GM19099 (cell line): ENCODE results near the gene BIRC3.

Source experiments
- POLR2A ChIP-seq: IDR thresholded peaks from 3 replicates; pipeline ENCODE4 v1.6.1; 2011; ENCODE audit warnings: low read depth; ENCODE audit not compliant: insufficient read length; ENCODE audit errors: extremely low read depth

BIRC3 gene

DNA sequence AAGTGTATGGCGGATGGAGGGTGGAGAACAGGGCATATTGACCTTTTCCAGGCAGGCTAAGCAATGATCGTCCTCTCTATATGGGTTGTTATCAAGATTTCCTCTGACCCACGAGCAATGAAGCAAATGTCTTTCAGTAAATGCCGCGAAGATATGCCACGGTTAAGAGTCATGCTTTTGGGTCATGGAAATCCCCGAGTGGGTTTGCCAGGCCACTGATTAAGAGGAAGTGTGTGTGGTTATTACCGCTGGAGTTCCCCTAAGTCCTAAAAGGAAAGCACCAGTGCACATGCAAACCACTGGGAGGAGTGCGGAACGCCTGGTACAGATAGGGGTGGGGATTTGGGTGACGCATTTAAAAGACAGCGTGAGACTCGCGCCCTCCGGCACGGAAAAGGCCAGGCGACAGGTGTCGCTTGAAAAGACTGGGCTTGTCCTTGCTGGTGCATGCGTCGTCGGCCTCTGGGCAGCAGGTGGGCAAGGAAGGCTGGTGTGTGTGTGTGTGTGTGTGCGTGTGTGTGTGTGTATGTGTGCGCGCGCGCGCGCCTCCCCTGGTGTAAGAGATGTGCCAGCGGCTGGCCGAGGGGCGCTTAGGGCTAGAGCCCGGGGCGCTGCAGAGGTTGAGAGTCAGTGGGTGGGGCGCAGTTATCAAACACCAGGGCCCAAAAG is at the start of gene BIRC3:
Gene BIRC3 (plus strand): TSS at position 386 of the 669 bp plus-strand sequence. CDS start 7,026 bp downstream, outside the sequence.
- peak; percentile 98 for TF ChIP-seq POLR2A

DNA sequence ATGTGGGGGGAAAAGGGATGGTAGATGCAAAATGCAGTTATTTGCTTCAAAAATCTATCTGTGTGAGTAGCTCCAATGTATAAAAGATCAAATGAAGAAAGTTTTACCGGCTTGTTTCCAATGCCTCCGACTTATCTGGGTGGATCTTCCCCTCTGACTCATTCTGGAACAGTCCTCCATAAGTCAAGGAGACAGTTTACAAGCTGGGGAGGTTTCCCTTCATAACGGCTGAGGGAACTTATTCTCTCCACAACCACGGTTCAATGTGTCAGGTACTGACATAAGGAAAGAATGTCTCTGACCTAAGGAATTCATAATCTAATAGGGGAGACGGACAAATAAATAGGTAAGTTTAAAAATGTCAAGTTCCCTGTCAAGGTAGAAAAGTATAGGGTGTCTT is 49.7 kb upstream of the BIRC3 start:
- no peak for TF ChIP-seq POLR2A

- no peak for TF ChIP-seq POLR2A
These were observed 49.0 kb upstream of the BIRC3 start for GRCh38 chr11:102268083-102268984.

DNA sequence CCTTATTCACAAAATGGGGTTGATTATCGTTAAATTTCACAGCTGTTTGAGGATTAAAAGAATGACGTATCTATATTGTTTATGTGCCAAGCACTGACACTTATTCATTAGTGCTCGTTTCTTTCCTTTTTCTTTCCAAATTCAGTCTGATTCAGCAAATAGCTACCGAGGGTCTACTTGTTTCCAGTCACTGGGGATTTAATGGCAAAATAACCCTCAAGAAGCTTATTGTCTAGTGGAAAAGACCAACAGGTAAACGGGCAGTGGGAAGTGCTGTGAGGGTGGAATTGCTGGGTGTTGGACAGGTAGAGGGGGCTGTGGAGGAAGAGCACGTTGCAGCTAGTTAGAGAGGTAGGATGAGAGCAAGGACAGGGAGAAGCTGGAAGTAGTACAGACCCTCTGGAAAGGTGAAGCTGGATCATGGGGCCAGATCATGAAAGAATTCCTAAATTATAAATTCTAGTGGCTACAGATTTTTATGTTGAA is 48.3 kb upstream of the BIRC3 start:
- TF ChIP-seq POLR2A, result no peak

DNA sequence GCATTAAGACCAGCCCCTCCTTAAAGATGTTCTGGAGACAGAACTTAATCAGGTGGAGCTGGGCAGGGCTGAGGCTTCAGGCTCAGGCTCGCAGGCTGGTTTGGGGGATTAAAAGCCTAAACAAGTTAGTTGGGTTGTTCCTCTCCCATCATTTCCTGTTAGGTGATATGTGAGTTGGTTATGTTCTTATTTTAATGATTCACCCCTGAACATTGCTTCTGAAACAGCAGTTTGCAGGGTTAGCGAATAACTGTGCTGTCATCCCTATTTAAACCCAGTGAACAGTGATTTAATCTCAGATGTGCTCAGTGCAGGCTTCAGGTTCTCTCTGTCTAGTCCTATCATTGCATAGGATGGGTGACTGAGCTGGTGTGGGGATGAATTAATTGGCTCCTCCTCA is 47.4 kb upstream of the BIRC3 start:
- no peak for TF ChIP-seq POLR2A

DNA sequence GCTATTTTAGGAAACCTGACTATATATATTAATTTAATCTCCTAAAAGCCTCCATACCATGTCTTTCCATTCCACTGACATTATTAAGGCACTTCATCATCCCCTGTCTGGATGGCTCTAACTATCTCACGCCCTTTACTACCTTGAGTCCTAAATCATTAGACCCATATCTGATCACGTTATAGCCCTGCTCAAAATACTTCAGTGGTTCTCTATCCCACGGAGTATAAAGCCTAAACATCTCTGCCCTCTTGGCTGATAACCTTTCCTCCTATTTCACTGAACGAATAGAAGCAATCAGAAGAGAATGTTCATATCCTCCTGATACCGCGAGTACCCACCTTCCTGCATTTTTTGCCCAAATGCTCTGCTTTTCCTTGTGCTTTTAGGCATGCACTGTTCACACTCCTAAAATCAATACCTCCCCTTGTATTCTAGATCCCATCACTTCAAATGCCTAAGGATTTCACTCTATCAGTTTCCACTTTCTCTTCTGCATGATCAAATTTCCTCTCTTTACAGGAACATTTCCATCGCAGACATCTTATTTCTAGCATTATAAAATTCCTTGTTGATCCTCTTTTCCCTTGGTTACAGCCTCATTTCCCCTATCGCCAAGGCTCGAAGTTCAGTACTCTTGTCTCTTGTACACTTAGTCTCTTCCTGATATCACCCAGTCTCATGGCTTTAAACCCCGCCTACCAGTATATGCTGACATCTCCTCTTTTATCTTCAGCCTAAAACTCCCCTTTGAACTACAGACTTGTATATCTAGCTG is 45.0 kb upstream of the BIRC3 start:
- TF ChIP-seq POLR2A, result no peak

DNA sequence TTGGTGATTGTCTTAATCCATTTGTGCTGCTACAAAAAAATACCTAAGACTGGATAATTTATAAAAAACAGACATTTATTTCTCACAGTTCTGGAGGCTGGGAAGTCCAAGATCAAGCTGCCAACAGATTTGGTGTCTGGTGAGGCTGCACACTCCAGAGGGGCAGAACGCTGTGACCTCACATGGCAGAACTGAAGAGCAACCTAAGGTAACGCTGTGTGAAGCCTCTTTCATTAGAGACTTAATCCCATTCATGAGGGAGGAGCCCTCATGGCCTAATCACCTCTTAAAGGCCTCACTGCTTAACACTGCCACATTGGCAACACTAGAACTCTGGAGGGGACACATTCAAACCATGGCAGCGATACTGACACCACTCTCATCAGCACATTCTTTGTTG is 42.7 kb upstream of the BIRC3 start:
- TF ChIP-seq POLR2A, result no peak

GRCh38 chr11:102276362-102276761 is 40.9 kb upstream of the BIRC3 start:
- no peak for TF ChIP-seq POLR2A

- no peak for TF ChIP-seq POLR2A
These were observed 40.5 kb upstream of the BIRC3 start for GRCh38 chr11:102276783-102277182.

DNA sequence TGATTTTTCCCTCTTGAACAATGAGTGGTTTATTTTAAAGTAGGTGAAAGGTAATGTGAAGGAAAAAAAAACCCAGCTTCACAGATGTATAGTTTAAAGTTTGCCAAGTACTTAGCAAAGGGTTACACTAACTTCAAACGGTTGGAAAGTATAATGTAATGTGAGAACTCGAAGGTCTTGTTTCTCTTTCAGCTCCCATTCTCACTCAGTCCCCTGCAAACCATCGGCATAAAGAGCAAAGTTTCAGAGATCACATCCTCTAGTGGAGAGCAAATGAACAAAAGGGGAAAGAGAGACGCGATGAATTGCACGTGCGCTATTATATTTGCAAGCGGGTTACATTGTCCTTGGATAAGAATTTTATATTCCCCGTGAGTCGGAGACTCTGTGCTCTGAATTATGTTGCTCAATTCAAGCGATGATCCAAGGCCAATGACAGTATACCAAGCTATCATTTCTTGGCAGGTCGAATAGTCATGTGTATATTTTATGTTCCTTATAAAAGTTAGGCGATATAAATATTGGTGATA is 37.6 kb upstream of the BIRC3 start:
- no peak for TF ChIP-seq POLR2A

GRCh38 chr11:102280245-102280833 is 36.9 kb upstream of the BIRC3 start:
- TF ChIP-seq POLR2A, result no peak

GRCh38 chr11:102283116-102283485 is 34.2 kb upstream of the BIRC3 start:
- no peak for TF ChIP-seq POLR2A

DNA sequence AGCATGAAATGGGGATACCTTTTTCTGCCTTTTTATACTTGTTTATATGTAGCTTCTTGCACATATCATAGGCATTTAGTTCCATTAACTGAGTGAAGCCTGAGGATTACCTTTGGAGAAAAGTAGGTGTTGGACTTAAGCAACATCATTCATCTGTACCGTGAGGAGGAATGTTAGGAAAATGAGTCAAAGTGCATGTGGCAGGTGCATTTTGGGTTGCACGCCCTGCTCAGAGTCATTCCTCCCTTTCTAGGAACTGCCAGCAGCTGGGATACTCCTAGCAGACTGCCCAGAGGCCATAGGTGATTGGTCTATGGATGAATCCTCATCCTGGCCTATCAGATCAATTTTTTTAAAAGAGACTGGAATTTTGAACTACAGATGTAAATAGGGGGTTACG is 33.3 kb upstream of the BIRC3 start:
- TF ChIP-seq POLR2A, result no peak

GRCh38 chr11:102286292-102286691 is 31.0 kb upstream of the BIRC3 start:
- TF ChIP-seq POLR2A, result no peak
